HG02571 (cell line): ENCODE data around the gene BEST2.

Source experiments
- ATAC-seq: cut with Tn5 transposase; IDR thresholded peaks from one replicate; pipeline ENCODE4 v1.9.1; 2021; ENCODE audit warnings: mild to moderate bottlenecking, moderate library complexity; ENCODE audit not compliant: unreplicated experiment

Gene BEST2

DNA sequence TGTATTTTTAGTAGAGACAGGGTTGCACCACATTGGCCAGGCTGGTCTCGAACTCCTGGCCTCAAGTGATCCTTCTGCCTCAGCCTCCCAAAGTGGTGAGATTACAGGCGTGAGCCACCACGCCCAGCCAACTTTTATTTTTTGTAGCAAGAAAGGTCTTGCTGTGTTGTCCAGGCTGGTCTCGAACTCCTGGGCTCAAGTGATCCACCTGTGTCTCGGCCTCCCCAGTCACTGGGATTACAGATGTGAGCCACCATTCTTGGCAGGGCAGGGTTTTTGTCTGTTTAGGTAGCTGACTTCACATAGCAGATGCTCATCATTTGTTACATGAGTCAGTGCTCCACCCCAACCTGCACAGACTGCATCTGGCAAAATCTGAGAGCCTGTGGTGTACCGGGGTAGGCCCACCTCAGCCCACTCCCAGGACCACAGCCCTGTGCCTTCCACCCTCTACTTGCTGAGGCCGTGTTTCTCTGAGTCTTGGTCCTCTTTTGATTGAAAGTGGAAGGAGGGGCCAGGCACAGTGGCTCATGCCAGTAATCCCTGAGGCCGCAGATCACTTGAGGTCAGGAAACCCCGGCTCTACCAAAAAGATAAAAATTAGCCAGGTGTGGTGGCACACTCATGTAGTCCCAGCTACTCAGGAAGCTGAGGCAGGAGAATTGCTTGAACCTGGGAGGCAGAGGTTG lies 23.7 kb upstream of the BEST2 start:
- ATAC-seq = no peak

DNA sequence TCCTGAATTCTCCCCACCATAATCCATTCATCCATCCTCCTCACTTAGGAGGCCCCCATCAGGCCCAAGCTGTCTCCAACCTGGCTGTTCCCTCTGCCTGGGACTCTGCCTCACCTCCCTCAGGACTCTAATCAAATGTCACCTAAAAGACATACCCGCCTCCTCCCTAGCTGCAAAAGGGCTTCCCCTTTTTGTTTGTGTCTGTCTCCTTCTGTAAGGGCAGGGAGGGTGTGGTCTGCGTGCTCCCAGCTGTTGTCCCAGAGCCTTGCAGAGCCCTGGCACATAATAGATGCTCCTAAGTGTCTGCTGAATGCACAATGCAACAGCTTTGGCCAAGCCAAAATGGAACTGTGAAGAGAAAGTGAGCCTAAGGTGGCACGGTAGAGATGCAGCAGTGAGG lies 21.5 kb upstream of the BEST2 start:
- ATAC-seq = no peak

DNA sequence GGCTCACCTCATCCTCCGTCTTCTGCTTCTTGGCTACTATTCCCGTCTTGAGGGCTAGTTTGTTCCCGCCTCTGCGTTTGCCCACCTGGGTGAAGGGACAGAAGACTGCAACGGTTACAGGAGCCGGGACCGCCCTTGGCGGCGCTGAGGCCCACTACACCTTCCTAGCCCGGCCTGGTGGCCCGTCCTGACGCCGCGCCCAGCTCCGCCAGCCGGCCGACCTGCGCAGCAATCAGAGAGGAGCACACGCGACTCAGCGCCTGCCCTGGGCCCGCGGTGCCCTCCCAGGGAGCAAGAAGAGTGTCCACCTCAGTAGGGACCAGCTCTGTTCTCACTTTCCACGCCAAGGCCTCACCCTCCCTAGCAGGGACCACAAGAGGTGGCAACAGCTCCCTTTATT lies 20.3 kb upstream of the BEST2 start:
- no peak for ATAC-seq

DNA sequence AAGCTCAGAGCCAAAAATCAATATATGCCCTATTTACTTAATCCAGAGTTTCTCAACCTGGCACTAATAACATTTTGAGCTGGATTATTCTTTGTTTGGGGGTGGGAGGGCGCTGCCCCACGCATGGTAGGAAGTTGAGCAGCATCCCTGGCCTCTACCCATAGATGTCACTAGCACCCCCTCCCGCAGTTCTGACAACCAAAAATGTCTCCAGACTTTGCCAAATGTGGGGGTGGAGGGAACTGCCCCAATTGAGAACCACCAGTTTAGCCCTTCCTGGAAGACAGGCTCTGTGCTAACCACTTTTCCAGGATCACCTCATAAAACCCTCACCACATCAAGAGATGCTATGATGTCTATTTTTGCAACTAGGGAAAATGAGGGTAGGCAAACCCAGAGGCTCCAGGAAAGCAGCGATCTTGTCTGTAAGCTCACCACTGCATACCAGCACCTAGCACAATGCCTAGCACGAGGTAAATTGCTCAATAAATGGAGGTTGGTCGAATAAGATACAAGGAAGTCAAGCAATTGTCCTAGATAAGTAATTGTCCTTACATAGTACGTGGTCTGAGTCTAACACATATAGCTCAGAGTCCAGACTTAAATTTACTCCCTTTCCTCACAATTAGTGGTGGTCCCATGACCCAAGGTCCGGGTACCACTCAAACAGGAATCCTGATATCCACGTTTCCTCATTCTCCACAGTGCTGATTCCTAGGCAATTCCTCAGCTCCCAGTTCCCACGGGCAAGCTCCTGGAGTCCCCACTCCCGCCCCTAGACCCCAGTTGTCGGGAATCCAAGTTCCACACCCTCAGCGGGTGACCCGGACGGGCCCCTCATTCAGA lies 18.0 kb upstream of the BEST2 start:
- no peak for ATAC-seq

DNA sequence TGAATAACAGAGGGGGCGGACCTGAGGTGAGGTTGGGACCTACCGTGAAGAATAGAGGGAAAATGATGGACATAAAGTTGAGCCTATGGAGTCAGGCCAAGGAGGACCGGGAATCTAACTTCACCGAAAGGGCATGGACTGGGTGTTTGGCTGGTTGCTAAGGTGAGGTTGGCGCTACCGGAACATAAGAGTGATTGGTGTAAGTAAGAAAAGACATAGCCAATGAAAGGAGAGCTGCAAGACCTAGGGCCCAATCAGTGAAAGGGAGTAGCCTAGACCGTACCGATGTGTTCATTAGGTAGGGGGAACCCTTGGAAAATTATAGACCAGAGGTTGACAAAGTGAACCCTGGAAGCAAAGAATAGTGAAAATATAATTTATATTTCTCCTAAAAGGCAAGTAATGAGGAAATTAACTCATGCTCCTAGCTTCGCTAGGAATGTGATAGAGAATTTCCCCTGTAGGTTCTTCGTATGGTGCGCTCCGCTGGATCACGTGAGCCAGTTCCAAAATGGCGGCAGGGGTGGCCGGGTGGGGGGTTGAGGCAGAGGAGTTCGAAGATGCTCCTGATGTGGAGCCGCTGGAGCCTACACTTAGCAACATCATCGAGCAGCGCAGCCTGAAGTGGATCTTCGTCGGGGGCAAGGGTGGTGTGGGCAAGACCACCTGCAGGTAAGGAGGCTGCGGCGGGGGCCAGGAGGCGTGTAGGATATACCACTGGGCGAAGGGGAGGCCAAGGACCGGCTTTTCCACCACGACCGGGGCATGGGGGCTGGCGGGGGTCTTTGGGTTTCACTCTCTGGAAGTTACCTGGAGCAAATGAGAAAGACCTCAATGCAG lies 14.4 kb upstream of the BEST2 start, which contains the start of gene GET3:
Gene GET3 (plus strand): TSS at position 503 of the 840 bp plus-strand sequence. CDS start 9 bp downstream, at position 512.
- peak; percentile 71 for ATAC-seq

DNA sequence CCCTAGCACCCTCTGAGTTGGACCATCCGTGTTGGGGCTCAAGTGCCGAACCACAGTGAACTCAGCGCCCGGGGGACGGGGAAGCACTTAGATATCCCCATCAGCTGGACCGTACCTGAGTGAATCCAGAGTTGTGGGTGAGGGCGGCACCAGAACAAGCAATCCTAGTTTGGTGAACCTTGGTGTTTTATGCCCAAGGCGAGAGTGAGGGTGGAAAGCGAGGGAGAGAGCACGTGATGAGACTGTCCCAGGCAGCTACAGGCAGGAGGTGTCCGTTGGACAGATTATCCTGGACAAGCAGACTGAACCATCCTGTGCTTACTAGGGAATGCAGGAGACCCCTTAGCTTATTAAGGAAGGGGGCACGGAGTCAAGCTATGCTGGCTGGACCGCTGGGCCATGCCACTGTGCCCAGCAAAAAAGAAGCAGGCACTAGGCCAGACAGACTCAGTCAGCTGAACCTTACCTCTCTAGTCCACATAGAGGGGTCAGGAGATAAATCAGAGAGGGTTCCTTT lies 13.7 kb upstream of the BEST2 start:
- ATAC-seq = no peak

DNA sequence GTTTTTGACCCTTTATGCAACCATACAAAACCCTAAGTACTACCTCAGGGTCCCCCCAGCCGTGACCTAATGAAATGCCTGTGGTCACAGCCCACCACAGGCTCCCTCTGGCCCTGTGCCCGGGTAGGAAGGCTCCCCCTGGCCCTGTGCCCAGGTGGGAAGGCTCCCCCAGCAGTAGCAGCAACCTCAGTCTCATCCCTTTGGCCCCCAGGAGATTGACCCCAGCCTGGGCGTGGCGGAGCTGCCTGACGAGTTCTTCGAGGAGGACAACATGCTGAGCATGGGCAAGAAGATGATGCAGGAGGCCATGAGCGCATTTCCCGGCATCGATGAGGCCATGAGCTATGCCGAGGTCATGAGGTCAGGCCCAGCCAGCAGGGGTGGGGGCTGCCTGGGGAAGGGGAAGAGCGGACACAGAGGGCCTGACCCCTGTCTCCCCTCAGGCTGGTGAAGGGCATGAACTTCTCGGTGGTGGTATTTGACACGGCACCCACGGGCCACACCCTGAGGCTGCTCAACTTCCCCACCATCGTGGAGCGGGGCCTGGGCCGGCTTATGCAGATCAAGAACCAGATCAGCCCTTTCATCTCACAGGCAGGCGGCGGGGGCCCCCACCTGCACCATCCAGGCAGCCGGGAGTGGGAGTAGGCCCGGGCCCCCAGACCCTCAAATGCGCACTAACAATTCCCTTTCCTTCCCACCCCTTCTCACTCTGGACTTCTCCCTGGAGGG lies 6.3 kb upstream of the BEST2 start:
- no peak for ATAC-seq

DNA sequence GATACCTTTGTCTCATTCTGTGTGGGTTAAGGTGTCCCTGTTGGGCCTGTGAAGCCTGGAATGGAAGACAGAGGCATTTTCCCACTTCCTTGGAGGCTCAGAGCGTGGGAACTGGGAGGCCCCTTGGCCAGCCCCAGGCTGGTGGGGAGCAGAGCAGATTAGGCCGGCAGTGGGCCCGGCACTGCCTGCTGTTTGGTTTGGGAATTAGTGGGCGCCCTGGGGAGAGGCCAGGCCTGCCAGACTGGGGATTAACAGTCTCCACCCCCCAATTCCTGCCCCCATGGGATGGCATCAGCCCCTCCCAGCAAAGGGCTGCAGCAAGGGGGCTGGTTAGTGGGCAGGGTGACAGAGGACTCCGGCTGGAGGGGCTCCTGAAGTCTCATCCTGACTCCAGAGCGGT lies 3.1 kb upstream of the BEST2 start:
- ATAC-seq = no peak

DNA sequence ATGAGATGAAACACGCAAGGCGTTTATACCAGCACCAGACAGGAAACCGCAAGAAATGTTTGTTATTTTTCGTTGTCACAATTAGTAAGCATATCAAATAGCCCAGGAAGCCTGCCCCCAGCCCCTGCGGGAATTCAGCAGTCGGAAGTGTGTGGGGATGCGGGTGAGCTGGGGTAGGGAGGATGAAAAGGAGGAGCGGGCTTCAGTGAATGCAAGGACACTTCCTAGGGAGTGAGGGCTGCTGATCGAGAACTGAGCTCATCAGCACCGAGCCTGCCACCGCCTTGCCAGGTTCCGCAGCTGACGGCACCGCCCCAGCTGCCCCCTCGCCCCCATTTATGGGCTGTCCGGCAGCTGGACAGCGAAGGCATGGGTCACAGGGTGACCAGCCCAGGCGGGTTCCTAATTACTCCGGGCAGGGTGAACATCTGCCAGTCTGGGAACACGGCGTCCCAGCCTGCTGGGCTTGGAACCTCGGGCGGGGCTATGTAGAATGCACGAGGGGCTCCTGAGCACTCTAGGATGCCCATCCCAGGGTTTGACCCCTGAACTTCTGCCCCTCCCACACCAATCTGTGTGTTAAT lies 1.6 kb upstream of the BEST2 start:
- ATAC-seq = no peak

DNA sequence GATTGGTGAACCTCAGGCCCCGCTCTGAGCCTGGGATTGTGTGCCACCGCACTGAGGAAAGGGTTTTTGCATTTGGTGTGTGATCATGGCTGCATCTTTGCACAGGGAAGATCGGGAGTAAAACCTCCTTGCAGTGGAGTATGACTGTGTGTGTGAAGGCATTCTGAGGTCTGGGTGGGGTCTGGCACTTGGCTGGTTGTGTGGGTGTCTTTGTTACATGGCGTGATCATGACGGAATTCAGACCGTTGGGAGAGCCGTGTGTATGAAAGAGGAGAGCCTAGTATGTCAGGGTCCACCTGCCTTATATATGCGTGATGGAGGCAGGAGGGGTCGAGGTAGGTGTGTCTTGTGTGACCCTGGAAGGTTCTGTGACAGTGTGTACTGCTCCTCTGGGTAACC lies 740 bp upstream of the BEST2 start:
- no peak for ATAC-seq

DNA sequence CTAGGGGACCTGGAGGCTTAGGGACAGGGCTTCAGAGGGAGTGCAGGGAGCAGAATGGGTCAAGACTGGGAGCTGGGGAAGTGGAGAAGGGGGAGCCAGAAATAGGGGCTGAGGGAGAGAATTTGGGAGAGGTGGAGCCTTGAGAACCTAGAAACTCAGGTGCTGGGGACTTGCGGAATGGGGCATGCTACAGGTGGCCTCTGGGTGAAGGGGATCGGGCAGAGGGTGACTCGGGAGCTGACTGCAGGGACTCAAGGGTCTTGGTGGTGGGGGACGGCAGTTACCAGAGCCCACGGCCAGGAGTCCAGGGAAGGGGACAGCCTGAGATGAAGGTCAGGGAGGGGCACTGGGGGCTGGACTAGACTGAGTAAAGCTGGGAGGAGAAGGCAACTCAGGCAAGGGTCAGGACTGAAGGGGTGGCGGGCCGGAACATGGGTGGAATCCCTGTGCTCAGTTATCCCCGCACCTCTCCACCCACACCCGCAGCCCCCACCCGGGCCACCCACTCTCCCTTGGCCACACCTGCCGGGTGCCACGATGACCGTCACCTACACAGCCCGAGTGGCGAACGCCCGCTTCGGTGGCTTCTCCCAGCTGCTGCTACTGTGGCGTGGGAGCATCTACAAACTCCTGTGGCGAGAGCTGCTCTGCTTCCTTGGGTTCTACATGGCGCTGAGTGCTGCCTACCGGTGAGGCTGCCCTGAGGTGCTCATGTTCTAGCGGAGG lies 628 bp downstream of the BEST2 start:
- ATAC-seq = no peak

DNA sequence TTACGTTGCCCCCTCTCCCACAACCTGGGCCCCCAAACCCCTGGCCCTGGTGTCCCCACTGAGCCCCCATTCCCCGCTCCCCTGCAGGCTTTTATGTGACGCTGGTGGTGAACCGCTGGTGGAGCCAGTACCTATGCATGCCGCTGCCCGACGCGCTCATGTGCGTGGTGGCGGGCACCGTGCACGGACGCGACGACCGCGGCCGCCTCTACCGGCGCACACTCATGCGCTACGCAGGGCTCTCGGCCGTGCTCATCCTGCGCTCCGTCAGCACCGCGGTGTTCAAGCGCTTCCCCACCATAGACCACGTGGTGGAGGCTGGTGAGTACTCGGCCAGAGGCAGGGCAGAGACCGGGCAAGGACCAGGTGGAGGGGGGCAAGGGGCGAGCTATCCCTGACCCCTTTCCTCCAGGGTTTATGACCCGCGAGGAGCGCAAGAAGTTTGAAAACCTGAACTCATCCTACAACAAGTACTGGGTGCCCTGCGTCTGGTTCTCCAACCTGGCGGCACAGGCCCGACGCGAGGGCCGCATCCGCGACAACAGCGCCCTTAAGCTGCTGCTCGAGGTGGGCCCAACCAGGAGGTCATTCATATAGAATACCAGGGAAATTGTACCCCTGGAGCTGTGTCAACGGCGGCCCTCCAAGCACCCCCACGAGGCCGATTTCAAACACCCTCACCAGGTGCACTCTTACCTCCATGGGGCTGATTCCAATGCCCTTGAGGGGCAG lies 3.0 kb downstream of the BEST2 start:
- ATAC-seq = no peak

DNA sequence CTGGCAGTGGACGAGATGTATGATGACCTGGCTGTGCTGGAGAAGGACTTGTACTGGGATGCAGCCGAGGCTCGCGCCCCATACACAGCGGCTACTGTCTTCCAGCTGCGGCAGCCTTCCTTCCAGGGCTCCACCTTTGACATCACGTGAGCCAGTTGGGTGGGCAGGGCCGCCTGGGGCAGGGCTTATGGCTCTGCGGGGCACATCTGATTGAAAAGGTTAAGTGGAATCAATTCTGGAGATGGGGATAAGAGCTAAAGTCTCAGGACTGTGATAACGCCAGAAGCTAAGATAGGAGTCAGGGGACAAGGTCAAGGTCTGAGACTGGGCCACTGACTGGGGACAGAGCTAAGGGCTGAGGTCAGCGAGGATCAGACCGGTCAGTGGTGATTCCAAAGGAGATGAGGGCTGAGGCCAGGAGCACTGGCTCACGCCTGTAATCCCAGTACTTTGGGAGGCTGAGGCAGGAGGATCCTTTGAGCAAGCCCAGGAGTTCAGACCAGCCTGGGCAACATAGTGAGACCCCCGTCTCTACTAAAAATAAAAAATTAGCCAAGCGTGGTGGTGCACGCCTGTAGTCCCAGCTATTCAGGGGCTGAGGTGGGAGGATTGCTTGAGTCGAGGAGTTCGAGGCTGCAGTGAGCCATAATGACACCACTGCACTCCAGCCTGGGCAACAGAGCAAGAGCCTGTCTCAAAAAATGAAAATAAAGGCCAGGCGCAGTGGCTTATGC lies 4.7 kb downstream of the BEST2 start:
- ATAC-seq = no peak

DNA sequence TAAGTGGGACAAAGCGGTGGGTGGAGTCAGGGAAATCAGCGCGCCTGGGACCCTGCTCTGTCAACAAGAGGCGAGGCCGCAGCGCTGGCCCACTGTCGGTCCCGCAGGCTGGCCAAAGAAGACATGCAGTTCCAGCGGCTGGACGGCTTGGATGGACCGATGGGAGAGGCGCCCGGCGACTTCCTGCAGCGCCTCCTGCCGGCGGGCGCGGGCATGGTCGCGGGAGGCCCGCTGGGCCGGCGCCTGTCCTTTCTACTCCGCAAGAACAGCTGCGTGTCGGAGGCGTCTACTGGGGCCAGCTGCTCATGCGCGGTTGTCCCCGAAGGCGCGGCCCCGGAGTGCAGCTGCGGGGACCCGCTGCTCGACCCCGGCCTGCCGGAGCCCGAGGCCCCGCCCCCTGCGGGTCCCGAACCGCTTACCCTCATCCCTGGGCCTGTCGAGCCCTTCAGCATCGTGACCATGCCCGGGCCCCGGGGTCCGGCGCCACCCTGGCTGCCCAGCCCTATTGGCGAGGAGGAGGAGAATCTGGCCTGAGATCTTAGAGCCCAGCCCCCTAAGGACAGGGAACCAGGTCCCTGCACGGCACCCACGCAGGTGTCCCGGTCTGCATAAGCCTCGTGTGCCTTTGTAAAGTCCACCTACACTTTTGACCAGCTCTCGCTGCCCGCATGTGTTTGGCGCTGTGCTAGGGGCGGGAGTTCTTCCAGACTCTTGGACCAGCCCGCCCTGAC lies 6.1 kb downstream of the BEST2 start:
- no peak for ATAC-seq

DNA sequence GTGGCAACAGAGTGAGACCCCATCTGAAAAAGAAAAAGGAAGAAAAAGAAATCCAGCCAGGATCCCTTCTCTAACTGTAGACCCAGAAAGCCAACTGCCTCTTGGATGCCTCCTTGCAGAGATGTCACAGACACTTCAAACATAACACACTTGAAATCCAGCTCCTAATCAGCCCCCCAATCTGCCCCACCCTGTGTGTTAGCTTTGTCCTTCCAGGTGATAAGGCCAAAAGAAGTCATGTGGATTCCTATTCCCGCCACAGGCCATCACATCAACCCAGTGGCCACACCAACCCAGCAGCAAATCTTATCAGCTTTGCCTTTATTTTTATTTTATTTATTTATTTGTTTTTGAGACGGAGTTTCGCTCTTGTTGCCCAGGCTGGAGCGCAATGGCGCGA lies 8.1 kb downstream of the BEST2 start:
- no peak for ATAC-seq

DNA sequence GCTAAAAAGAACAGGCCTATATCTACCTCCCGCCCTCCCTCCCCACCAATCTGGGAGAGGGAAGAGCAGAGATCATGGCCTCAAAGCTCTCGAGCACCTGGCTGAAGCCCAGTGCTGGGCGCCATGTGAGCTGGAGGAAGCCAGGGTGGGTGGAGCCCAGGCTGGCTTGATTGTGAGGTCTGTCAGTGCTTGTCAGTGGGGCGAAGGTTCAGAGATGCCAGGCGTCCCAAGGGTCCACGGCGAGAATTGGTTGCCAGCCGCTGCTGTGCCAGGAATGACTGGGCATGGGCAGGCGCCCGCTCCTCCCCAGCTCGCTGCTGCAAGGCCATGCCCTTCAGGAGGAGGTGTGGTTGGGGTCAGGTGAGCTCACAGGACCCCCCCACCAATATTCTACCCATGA lies 11.5 kb downstream of the BEST2 start:
- no peak for ATAC-seq

DNA sequence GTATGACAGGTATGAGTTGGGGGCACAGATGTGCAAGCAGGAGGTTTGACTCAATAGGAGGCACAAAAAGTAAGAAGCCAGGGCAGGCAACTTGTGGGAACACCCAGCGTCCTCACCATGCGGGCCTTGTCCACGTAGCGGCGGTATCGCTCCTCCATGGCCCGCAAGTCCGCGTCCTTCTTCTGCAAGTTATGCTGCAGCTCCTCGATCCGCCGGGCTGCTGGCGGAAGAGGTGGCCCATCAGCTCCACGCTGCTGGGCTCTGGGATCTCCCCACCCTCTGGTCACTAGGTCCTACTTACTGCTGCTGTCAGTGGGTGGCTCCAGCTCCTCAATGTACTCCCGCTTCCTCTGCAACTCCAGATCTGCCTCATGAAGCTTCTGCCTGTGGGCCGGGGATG lies 13.1 kb downstream of the BEST2 start:
- ATAC-seq = no peak
